ENCODE results near the gene ABCA4.

ABCA4 gene

DNA sequence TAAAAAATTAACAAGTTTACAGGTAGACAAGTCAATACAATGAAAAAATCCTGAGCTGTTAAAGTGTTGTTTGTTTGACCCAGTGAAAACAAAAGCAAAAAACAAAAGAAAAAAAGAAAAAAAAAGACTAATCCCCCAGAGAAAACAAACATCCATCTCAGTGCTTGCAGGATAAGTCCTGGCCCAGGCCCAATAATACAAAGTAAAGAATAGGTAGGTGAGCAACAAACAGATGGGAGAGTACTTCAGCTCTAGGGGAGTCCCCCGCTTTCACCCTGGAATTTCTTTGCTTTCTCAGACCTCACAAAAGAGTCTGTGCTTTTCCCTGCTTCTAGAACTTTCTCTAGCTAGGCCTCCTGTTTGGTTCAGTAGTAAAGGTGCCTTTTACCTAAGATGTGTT, 70.3 kb downstream of the ABCA4 start:
- POLR2A ChIA-PET (ENCODE audit: low non-redundant PET): no interaction called here
- CTCF ChIA-PET: interaction anchor here (0.5 to 1.4 kb wide), 6 partner anchors 10 to 282 kb away, joined by 3 to 10 read pairs (median 4); no protein-coding TSS in a partner anchor
- no peak overlapping the region for H3K27ac ChIP-seq
- TF ChIP-seq, protein P1, sequence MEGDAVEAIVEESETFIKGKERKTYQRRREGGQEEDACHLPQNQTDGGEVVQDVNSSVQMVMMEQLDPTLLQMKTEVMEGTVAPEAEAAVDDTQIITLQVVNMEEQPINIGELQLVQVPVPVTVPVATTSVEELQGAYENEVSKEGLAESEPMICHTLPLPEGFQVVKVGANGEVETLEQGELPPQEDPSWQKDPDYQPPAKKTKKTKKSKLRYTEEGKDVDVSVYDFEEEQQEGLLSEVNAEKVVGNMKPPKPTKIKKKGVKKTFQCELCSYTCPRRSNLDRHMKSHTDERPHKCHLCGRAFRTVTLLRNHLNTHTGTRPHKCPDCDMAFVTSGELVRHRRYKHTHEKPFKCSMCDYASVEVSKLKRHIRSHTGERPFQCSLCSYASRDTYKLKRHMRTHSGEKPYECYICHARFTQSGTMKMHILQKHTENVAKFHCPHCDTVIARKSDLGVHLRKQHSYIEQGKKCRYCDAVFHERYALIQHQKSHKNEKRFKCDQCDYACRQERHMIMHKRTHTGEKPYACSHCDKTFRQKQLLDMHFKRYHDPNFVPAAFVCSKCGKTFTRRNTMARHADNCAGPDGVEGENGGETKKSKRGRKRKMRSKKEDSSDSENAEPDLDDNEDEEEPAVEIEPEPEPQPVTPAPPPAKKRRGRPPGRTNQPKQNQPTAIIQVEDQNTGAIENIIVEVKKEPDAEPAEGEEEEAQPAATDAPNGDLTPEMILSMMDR (conservative IDR thresholded peaks at IDR 0.05; ENCODE audit: low read depth): no peak
- DNase-seq (ENCODE audit: low spot score): no peak

DNA sequence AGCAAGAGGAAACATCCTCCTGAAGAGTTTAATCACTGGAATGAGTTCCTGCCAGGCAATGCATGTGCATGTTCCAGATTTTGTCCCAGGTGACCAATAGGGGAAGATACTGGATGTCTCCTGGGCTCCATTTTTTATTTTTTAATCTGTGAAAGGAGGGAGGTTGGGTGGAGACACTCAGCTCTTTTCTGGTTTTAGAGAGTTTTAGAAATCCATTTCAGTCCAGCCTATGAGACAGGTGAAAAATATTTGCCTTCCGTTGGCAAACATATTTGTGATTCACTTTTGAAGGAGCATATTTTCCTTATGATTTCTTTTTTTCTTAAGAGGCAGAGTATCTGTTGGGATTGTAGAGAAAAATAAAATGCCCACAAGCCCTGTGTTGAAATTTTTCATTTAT, 70.7 kb downstream of the ABCA4 start:
- ChIA-PET POLR2A (ENCODE audit: low non-redundant PET) (no interaction called here), CTCF (interaction anchor here (0.6 to 1.4 kb wide), 4 partner anchors 10 to 282 kb away, joined by 3 to 10 read pairs (median 4); no protein-coding TSS in a partner anchor)
- no peak for DNase-seq (ENCODE audit: low spot score)
- TF ChIP-seq, protein P1 (conservative IDR thresholded peaks at IDR 0.05; ENCODE audit: low read depth): no peak
- H3K27ac ChIP-seq: no peak overlapping the region

DNA sequence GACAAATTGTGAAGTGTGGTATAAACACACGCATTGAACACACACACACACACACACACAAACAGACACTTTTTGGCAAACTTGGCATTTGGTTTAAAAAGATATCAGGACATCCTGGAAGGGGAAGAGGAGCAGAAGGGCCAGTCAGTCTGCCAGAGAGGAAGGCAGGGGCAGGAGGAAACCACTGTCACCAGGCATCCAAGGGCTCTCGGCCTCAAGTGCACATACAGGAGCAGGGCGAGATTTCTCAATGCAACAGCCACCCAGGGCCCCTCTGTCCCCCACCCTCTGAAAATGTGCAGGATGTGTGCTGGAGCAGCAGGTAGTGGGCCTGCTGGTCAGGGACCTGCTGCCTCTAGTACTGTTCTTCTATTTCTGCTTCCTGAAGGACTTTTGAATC, 71.2 kb downstream of the ABCA4 start:
- H3K27ac ChIP-seq: no peak overlapping the region; the same call in 1 of the 2 replicates
- no peak for DNase-seq (ENCODE audit: low spot score)
- POLR2A ChIA-PET (ENCODE audit: low non-redundant PET): no interaction called here
- TF ChIP-seq, protein P1 (conservative IDR thresholded peaks at IDR 0.05; ENCODE audit: low read depth): no peak
- CTCF ChIA-PET: no interaction called here

DNA sequence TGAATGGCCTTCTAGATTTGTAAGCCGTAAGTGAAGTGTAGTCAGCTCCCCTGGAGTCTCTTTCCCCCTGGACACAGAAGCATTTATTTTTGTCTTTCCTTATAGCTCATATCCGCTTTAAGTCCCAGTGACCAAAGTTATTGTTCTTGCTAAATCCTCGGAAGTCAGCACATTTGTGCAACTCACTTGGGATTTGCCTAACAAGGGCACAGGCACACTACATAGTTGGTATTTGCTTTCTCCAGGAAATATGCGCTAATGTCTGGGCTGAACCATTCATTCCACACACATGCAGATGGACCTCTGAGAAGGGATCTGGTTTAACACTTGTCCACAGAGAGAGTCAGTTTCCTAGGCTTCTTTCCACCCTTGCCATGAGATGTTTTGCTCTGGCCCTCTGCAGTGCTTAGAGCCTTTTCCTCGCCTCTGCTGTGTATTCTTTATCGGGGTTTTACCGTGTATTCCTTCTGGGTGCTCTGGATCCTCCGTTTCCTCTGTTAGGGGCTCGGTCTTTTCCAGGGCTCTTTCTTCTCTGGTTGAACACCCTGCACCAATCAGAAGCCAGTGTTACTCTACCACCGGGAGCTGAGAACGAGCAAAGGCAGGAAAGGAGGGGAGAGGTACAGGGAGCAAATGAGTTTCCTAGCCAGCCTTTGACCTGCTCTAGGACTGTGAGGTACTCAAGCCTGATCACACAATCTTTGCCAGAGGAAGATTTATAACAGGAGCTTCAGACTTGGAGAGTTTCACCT, 72.4 kb downstream of the ABCA4 start:
- CTCF ChIA-PET: interaction anchor here (0.6 to 1.2 kb wide), 3 partner anchors 182 to 415 kb away, joined by 4 to 5 read pairs (median 4); no protein-coding TSS in a partner anchor
- no peak for DNase-seq (ENCODE audit: low spot score)
- H3K27ac ChIP-seq: no peak overlapping the region
- TF ChIP-seq, protein P1 (conservative IDR thresholded peaks at IDR 0.05; ENCODE audit: low read depth): no peak
- POLR2A ChIA-PET (ENCODE audit: low non-redundant PET): no interaction called here

DNA sequence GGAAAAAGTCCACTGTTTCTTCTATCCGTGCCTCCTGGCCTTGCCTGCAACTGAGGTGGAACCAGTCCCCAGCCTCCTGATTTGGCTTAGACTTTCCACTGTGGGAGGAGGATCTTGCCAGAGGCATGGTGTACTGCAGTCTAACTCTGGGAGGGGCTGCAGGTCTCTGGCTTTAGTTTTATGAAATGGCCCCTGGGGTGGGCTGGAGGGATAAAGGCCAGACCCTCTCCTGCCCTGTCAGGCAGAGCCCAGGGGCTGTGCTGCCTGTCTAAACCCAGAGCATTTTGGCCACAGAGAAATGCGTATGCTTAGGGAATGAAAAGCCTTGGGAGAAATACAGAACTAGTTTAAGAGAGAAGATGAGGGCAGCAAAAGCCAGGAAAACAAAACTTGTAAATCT, 73.0 kb downstream of the ABCA4 start:
- ChIA-PET CTCF (interaction anchor here (0.6 kb wide), 1 partner anchor 416 kb away, joined by 5 read pairs; no protein-coding TSS in a partner anchor), POLR2A (ENCODE audit: low non-redundant PET) (no interaction called here)
- TF ChIP-seq, protein P1 (conservative IDR thresholded peaks at IDR 0.05; ENCODE audit: low read depth): no peak
- H3K27ac ChIP-seq: no peak overlapping the region
- DNase-seq (ENCODE audit: low spot score): no peak

DNA sequence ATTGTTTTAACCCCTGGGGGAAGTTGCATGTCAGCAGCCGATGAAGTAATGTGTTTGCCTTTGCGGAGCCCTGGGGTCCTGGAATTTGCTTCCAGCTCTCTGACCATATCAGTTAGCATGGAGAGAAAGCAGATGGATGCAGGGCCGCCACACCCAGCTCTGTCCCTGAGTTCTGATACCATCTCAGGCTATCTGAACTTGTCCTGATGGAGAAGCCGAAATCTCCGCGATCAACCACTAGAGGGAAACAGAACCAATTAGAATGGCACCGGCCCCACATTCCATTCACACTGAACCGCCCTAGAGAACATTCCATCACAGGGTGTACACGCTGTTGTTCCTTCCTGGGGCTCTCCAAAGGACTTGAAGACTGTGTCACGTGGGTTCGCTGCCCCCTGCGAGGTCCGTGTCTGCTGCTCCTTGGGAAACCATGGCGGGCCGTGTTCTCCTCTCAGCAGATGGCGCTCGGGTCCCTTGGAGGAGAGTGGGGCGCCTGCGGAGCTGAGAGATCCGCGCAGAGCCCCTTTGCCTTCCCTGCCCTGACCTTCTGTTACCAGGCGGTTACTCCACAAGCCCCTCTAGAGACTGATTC, 75.4 kb downstream of the ABCA4 start:
- DNase-seq (ENCODE audit: low spot score): peak; percentile 95
- H3K27ac ChIP-seq: peak overlapping the region; percentile 69
- TF ChIP-seq, protein P1 (conservative IDR thresholded peaks at IDR 0.05; ENCODE audit: low read depth): peak; percentile 81
- POLR2A ChIA-PET (ENCODE audit: low non-redundant PET): no interaction called here
- CTCF ChIA-PET: interaction anchor here (0.5 to 5.8 kb wide), 38 partner anchors 8 to 1695 kb away, joined by 3 to 87 read pairs (median 4); partner anchors contain the start of gene GCLM

All from RWPE1 (cell line).